Measurements from ENCODE around the gene DLEC1.

- no peak for TF ChIP-seq CTCF (IDR thresholded peaks at IDR 0.05)
- no peak for TF ChIP-seq POLR2A (IDR thresholded peaks at IDR 0.05; ENCODE audit: low read depth)
Observed at GRCh38 chr3:38002291-38002876, 36.6 kb upstream of the DLEC1 start.

Data from esophagus muscularis mucosa (tissue), 3 donors.